Keratinocyte (primary cell): Measurements from ENCODE around the gene FLVCR2. TPM values are rescaled to one million over a fixed set of nuclear protein-coding genes. Genes with fewer than 3 reads are reported as not detected.

Source experiments
- DNase-seq: peaks from one replicate; pipeline ENCODE4 v3.0.0-alpha.2; 2011; ENCODE audit warnings: low read depth, missing footprints, low spot score
- FAIRE-seq: peaks from 2 replicates; lab custom pipeline; 2011; peaks lifted over from hg19 to GRCh38; lab: Jason Lieb, UNC
- H2AFZ ChIP-seq: 2 replicates; pipeline ENCODE4 v1.6.0; 2012; ENCODE audit warnings: low read length, control low read depth, inconsistent platforms; ENCODE audit not compliant: control insufficient read depth
- H3K27ac ChIP-seq: 2 replicates; pipeline ENCODE4 v1.5.1; 2011; ENCODE audit warnings: low read length; ENCODE audit not compliant: control insufficient read depth, insufficient read depth
- H3K27me3 ChIP-seq: 3 replicates; pipeline ENCODE4 v1.6.0; 2011; ENCODE audit warnings: low read length; ENCODE audit not compliant: control insufficient read depth, insufficient read depth; ENCODE audit errors: extremely low read depth
- H3K36me3 ChIP-seq, 2 experiments: 2 replicates in 1 of 2; 3 replicates in 1 of 2; pipeline ENCODE4 v1.5.1; 2011; ENCODE audit warnings: low read length in 2 of 2, mild to moderate bottlenecking in 1 of 2; ENCODE audit not compliant: control insufficient read depth in 2 of 2, insufficient read depth in 2 of 2; ENCODE audit errors: extremely low read depth in 1 of 2
- H3K4me1 ChIP-seq: 3 replicates; pipeline ENCODE4 v1.5.1; 2011; ENCODE audit warnings: low read length; ENCODE audit not compliant: control insufficient read depth, insufficient read depth; ENCODE audit errors: extremely low read depth
- H3K4me2 ChIP-seq: 3 replicates; pipeline ENCODE4 v1.6.0; 2011; ENCODE audit warnings: low read depth, low read length; ENCODE audit not compliant: control insufficient read depth, insufficient read depth; ENCODE audit errors: extremely low read depth
- H3K4me3 ChIP-seq, 3 experiments: fragments of 200-600 bp in 1 of 3; sonication (generic) in 1 of 3; 2 replicates in 2 of 3; 3 replicates in 1 of 3; pipeline ENCODE4 v1.5.1; 2011 to 2016; ENCODE audit warnings: low read length in 3 of 3, mild to moderate bottlenecking in 3 of 3, control low read depth in 2 of 3, inconsistent platforms in 1 of 3, low read depth in 1 of 3, mixed read lengths in 1 of 3, mixed run types in 1 of 3, moderate library complexity in 1 of 3; ENCODE audit not compliant: control insufficient read depth in 2 of 3, insufficient read depth in 2 of 3; ENCODE audit errors: extremely low read depth in 1 of 3
- H3K79me2 ChIP-seq: 2 replicates; pipeline ENCODE4 v1.6.0; 2012; ENCODE audit warnings: low read length; ENCODE audit not compliant: control insufficient read depth, insufficient read depth
- H3K9ac ChIP-seq: 3 replicates; pipeline ENCODE4 v1.6.0; 2011; ENCODE audit warnings: low read length; ENCODE audit not compliant: control insufficient read depth, insufficient read depth; ENCODE audit errors: extremely low read depth
- H3K9me1 ChIP-seq: 3 replicates; pipeline ENCODE4 v1.6.0; 2011; ENCODE audit warnings: low read length; ENCODE audit not compliant: control insufficient read depth, insufficient read depth; ENCODE audit errors: extremely low read depth
- H3K9me3 ChIP-seq: 2 replicates; pipeline ENCODE4 v1.5.1; 2012; ENCODE audit warnings: low read depth, low read length; ENCODE audit not compliant: control insufficient read depth
- H4K20me1 ChIP-seq: 3 replicates; pipeline ENCODE4 v1.6.0; 2011; ENCODE audit warnings: low read length; ENCODE audit not compliant: control insufficient read depth, insufficient read depth; ENCODE audit errors: extremely low read depth
- CTCF ChIP-seq, 3 experiments: IDR thresholded peaks in 1 of 3; conservative IDR thresholded peaks in 1 of 3; optimal IDR thresholded peaks in 1 of 3; 2 replicates in 2 of 3; 3 replicates in 1 of 3; pipeline versions ENCODE3 to v1.5.1; 2011; ENCODE audit warnings: low read length in 3 of 3, mild to moderate bottlenecking in 3 of 3, moderate library complexity in 2 of 3, control low read depth in 1 of 3, inconsistent platforms in 1 of 3; ENCODE audit not compliant: insufficient read depth in 2 of 3; ENCODE audit errors: extremely low read depth in 1 of 3
- EZH2 ChIP-seq: IDR thresholded peaks from one replicate; pipeline ENCODE4 v1.6.1; 2012; ENCODE audit warnings: inconsistent platforms, mild to moderate bottlenecking, low read length, moderate library complexity
- dilution Hi-C: fragments of 300-500 bp; cut with MboI; formaldehyde crosslinking; loops from one replicate; pipeline ENCODE4 v1.7.0; 2020; ENCODE audit warnings: low sequenced_read_pairs; ENCODE audit not compliant: extremely low pct_ligation_motif_present
- polyA plus RNA-seq, 5 experiments: library from polyadenylated mRNA; depleted of rRNA in 3 of 5; stranded (reverse) in 3 of 5; stranded (forward) in 1 of 5; unstranded in 1 of 5; fragments of >200 nt; gene quantifications; 1 replicate in 1 of 5; 2 replicates in 3 of 5; 3 replicates in 1 of 5; pipeline versions ENCODE4 v1.2.1 to v1.2.3, GENCODE V29; 2011 to 2012; ENCODE audit warnings: missing spikeins in 2 of 5, low read depth in 1 of 5, low replicate concordance in 1 of 5

Gene FLVCR2
- polyA plus RNA-seq, 1 donor (not counting 4 experiments of a cell fraction or from before 2014, with no cell fraction given) = 0.45 TPM

DNA sequence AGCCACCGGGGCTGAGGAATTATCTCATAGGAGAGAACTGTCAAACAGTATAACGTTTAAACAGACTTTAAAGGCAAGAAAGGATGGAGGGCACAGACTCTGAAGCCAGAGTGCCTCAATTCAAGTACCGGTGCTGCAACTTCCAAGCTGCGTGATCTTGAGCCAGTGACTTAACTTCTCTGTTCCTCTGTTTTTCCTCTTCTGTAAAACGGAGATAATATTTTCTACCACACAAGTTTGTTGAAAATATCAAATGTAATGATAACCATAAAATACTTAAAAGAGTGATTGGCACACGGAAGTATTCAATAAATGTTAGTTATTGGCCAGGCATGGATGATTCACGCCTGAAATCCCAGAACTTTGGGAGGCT lies 38.0 kb upstream of the FLVCR2 start:
- Histone ChIP-seq H3K4me3 (no peak overlapping the region), H3K36me3 (no peaks in the 10 kb centered on the region), H3K27me3 (peaks cover 7% of the 10 kb centered on the region), H3K79me2 (no peaks in the 10 kb centered on the region), H4K20me1 (no peaks in the 10 kb centered on the region), H3K4me1 (no peaks in the 10 kb centered on the region), H3K9me3 (no peaks in the 10 kb centered on the region), H3K9ac (no peak overlapping the region), H3K27ac (no peak overlapping the region), H3K9me1 (no peaks in the 10 kb centered on the region), H2AFZ (no peak overlapping the region), H3K4me2 (no peak overlapping the region)
- DNase-seq (no peak), FAIRE-seq (no peak)
- TF ChIP-seq EZH2 = no peak
- TF ChIP-seq CTCF (optimal IDR thresholded peaks at IDR 0.05 in 1 of 3, IDR thresholded peaks at IDR 0.05 in 1 of 3, conservative IDR thresholded peaks at IDR 0.05 in 1 of 3; ENCODE audit: extremely low read depth in 1 of 3, insufficient read depth in 2 of 3, low read length in 3 of 3) = no peak
- dilution Hi-C loops = no loop called here

DNA sequence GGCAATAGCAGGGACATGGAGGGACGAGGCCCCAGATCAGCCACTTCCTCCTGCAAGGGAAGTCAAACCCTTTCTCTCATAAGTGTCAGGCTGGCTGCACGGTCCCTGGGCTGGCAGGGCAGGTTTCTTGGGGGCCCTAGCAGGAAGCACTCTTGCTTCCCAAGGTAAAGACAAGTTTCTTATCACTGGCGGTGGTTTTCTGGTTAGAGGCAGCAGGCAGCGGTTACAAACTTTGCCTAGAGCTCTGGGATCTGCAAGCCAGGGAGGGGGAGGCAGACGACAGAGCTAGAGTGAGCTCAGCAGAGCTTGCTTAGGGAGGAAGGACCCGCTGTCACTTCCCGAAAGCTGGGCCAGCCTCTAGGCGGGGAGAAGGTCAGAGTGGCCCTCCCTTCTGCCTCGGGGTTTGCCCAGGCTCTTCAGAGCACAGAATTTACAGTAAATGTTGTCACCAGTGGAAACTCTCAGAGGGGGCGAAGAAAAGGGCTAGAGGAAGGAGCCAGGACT lies 35.8 kb upstream of the FLVCR2 start:
- Histone ChIP-seq H3K9me1 (no peaks in the 10 kb centered on the region), H3K36me3 (no peaks in the 10 kb centered on the region), H3K79me2 (no peaks in the 10 kb centered on the region), H3K27me3 (peaks cover 7% of the 10 kb centered on the region), H4K20me1 (no peaks in the 10 kb centered on the region), H3K4me3 (no peak overlapping the region), H2AFZ (no peak overlapping the region), H3K9ac (no peak overlapping the region), H3K27ac (no peak overlapping the region), H3K4me1 (no peaks in the 10 kb centered on the region), H3K9me3 (no peaks in the 10 kb centered on the region), H3K4me2 (no peak overlapping the region)
- FAIRE-seq (no peak), DNase-seq (no peak)
- dilution Hi-C loops = no loop called here
- TF ChIP-seq EZH2 (no peak), CTCF (optimal IDR thresholded peaks at IDR 0.05 in 1 of 3, IDR thresholded peaks at IDR 0.05 in 1 of 3, conservative IDR thresholded peaks at IDR 0.05 in 1 of 3; ENCODE audit: extremely low read depth in 1 of 3, insufficient read depth in 2 of 3, low read length in 3 of 3) (no peak)
